ENCODE measurements around the gene ARMH3. TPM values are rescaled to one million over a fixed set of nuclear protein-coding genes. Genes with fewer than 3 reads are reported as not detected.

The ARMH3 gene
- total and polyA plus RNA-seq, 3 experiments from 2014 or later: 23.1 to 25.7 (median 25.1) TPM

DNA sequence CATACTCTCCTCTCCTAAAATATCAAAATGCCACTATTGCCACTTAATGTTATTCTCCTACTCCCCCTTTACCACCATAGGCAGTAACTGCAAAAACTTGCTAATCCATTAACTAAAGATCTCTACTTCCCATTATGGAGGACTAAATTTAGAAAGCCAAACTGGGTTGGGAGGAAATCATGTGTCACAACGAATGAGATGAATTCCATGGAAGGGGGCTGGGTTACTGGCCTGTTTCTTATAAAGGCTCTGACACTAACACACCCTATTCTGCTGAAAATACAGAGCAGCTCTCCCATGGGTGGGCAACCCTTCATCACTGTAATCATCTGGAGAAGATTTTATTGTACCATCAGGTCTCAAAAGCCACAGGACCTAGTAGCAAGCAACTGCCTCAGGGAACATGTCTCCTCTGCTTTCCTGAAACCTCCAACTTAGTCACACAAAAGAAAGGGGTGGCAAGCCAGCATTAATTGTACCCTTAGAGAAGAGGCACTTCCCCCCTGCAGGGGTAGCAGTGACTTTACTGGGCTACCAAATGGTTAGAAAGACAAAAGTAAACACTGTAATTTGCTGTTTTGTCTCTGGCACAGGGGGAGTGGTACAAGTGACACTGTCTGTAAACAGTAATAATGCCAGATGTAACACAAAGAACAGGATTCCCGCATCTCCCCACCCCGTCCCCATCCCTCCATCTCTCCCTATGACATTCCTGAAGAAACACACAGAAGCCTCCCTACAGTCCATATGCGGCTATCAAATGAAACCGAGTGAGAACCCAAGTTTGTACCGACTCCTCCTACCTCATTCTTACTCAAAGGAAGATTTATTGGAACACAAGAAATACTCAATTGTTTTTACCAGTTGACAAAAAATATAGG is 81.6 kb downstream of the ARMH3 start:
- Mint-ChIP-seq H3K4me3 (peak overlapping the region in 6 of 7 donors; percentile 67 to 83 (median 80)), H3K27me3 (no peaks in the 10 kb centered on the region), H3K4me1 (peaks cover 13 to 30% (median 27%) of the 10 kb centered on the region in 3 donors), H3K9me3 (no peaks in the 10 kb centered on the region), H3K27ac (peak overlapping the region; percentile 44 to 96 (median 90)), H3K36me3 (peaks cover 17 to 70% (median 25%) of the 10 kb centered on the region in 3 donors)
- DNase-seq: no peak
- Histone ChIP-seq H3K27me3 (ENCODE audit: insufficient read depth, low read length, poor library complexity, severe bottlenecking) (no peaks in the 10 kb centered on the region), H3K4me1 (ENCODE audit: insufficient read depth, low read length) (peaks cover 16% of the 10 kb centered on the region), H3K36me3 (ENCODE audit: insufficient read depth, low read length) (peaks cover 8% of the 10 kb centered on the region), H3K27ac (ENCODE audit: low read depth, low read length) (no peak overlapping the region), H3K4me3 (ENCODE audit: low read length) (no peak overlapping the region), H3K9me3 (ENCODE audit: low read length) (no peaks in the 10 kb centered on the region)
- POLR2A ChIA-PET: no interaction called here
- CTCF ChIA-PET: no interaction called here

GRCh38 chr10:101972761-101973160 is 83.2 kb downstream of the ARMH3 start:
- peak overlapping the region in 1 of 7 donors; percentile 67 for H3K4me3 Mint-ChIP-seq
- CTCF ChIA-PET: interaction anchor here (1.5 kb wide), 1 partner anchor 10 kb away, joined by 4 read pairs; no protein-coding TSS in a partner anchor
- peaks cover 20 to 44% (median 33%) of the 10 kb centered on the region in 3 donors for H3K4me1 Mint-ChIP-seq
- Histone ChIP-seq H3K27me3 (ENCODE audit: insufficient read depth, low read length, poor library complexity, severe bottlenecking) (no peaks in the 10 kb centered on the region), H3K4me1 (ENCODE audit: insufficient read depth, low read length) (peaks cover 22% of the 10 kb centered on the region), H3K4me3 (ENCODE audit: low read length) (no peak overlapping the region), H3K27ac (ENCODE audit: low read depth, low read length) (no peak overlapping the region), H3K9me3 (ENCODE audit: low read length) (no peaks in the 10 kb centered on the region), H3K36me3 (ENCODE audit: insufficient read depth, low read length) (peaks cover 11% of the 10 kb centered on the region)
- POLR2A ChIA-PET: no interaction called here
- no peaks in the 10 kb centered on the region for H3K9me3 Mint-ChIP-seq
- no peaks in the 10 kb centered on the region for H3K27me3 Mint-ChIP-seq
- peaks cover 18 to 79% (median 35%) of the 10 kb centered on the region in 3 donors for H3K36me3 Mint-ChIP-seq
- peak overlapping the region in 3 of 8 donors; percentile 8 to 47 (median 32) for H3K27ac Mint-ChIP-seq
- DNase-seq: no peak

- Histone ChIP-seq H3K9me3 (ENCODE audit: low read length) (no peaks in the 10 kb centered on the region), H3K27ac (ENCODE audit: low read depth, low read length) (no peak overlapping the region), H3K4me1 (ENCODE audit: insufficient read depth, low read length) (peaks cover 21% of the 10 kb centered on the region), H3K4me3 (ENCODE audit: low read length) (no peak overlapping the region), H3K27me3 (ENCODE audit: insufficient read depth, low read length, poor library complexity, severe bottlenecking) (no peaks in the 10 kb centered on the region), H3K36me3 (ENCODE audit: insufficient read depth, low read length) (peaks cover 11% of the 10 kb centered on the region)
- ChIA-PET CTCF (no interaction called here), POLR2A (no interaction called here)
- Mint-ChIP-seq H3K27me3 (no peaks in the 10 kb centered on the region), H3K4me1 (peaks cover 20 to 38% (median 29%) of the 10 kb centered on the region in 3 donors), H3K27ac (peak overlapping the region in 2 of 8 donors; percentile 43 to 77), H3K4me3 (peak overlapping the region in 1 of 7 donors; percentile 16), H3K9me3 (no peaks in the 10 kb centered on the region), H3K36me3 (peaks cover 15 to 83% (median 31%) of the 10 kb centered on the region in 3 donors)
- no peak for DNase-seq
Observed at GRCh38 chr10:101969412-101969922, 86.5 kb downstream of the ARMH3 start.

GRCh38 chr10:101968940-101969321 is 87.0 kb downstream of the ARMH3 start:
- H3K27me3 Mint-ChIP-seq: no peaks in the 10 kb centered on the region
- H3K9me3 Mint-ChIP-seq: no peaks in the 10 kb centered on the region
- Histone ChIP-seq H3K36me3 (ENCODE audit: insufficient read depth, low read length) (peaks cover 11% of the 10 kb centered on the region), H3K9me3 (ENCODE audit: low read length) (no peaks in the 10 kb centered on the region), H3K4me1 (ENCODE audit: insufficient read depth, low read length) (peaks cover 16% of the 10 kb centered on the region), H3K27me3 (ENCODE audit: insufficient read depth, low read length, poor library complexity, severe bottlenecking) (no peaks in the 10 kb centered on the region), H3K4me3 (ENCODE audit: low read length) (no peak overlapping the region), H3K27ac (ENCODE audit: low read depth, low read length) (no peak overlapping the region)
- POLR2A ChIA-PET: no interaction called here
- peaks cover 15 to 82% (median 33%) of the 10 kb centered on the region in 3 donors for H3K36me3 Mint-ChIP-seq
- no peak for DNase-seq
- H3K4me3 Mint-ChIP-seq: no peak overlapping the region
- CTCF ChIA-PET: no interaction called here
- no peak overlapping the region for H3K27ac Mint-ChIP-seq
- peaks cover 16 to 32% (median 24%) of the 10 kb centered on the region in 3 donors for H3K4me1 Mint-ChIP-seq

GRCh38 chr10:101968286-101968939 is 87.6 kb downstream of the ARMH3 start:
- no peak for DNase-seq
- Mint-ChIP-seq H3K4me1 (peaks cover 10 to 27% (median 18%) of the 10 kb centered on the region in 3 donors), H3K36me3 (peaks cover 15 to 77% (median 33%) of the 10 kb centered on the region in 3 donors), H3K9me3 (no peaks in the 10 kb centered on the region), H3K27me3 (no peaks in the 10 kb centered on the region), H3K27ac (no peak overlapping the region), H3K4me3 (no peak overlapping the region)
- no peaks in the 10 kb centered on the region for H3K27me3 ChIP-seq (ENCODE audit: insufficient read depth, low read length, poor library complexity, severe bottlenecking)
- ChIA-PET POLR2A (no interaction called here), CTCF (no interaction called here)
- H3K4me1 ChIP-seq (ENCODE audit: insufficient read depth, low read length): peaks cover 11% of the 10 kb centered on the region
- no peak overlapping the region for H3K27ac ChIP-seq (ENCODE audit: low read depth, low read length)
- H3K36me3 ChIP-seq (ENCODE audit: insufficient read depth, low read length): peaks cover 11% of the 10 kb centered on the region
- no peaks in the 10 kb centered on the region for H3K9me3 ChIP-seq (ENCODE audit: low read length)
- H3K4me3 ChIP-seq (ENCODE audit: low read length): no peak overlapping the region

DNA sequence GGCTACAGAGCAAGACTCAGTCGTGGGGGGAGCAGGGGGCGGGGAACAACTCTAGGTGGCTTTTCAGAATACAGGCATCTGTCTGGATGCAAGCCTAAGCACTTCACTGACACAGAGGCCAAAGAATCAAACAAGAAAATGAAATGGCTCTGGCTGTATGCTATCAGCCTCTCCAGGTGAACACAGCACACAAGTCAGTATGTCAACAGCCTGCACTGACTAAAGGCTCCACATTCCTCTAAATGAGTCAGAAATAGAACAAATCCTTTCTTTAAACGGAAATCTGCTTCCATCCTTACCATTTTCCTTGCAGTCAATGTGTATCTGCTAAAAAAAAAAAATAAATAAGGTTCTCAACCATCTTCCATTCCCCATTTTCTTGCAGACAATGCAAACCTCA is 88.3 kb downstream of the ARMH3 start:
- Histone ChIP-seq H3K4me1 (ENCODE audit: insufficient read depth, low read length) (peaks cover 9% of the 10 kb centered on the region), H3K27me3 (ENCODE audit: insufficient read depth, low read length, poor library complexity, severe bottlenecking) (no peaks in the 10 kb centered on the region), H3K4me3 (ENCODE audit: low read length) (no peak overlapping the region), H3K9me3 (ENCODE audit: low read length) (no peaks in the 10 kb centered on the region), H3K27ac (ENCODE audit: low read depth, low read length) (no peak overlapping the region), H3K36me3 (ENCODE audit: insufficient read depth, low read length) (peaks cover 11% of the 10 kb centered on the region)
- ChIA-PET CTCF (no interaction called here), POLR2A (no interaction called here)
- H3K36me3 Mint-ChIP-seq: peaks cover 15 to 74% (median 33%) of the 10 kb centered on the region in 3 donors
- H3K27me3 Mint-ChIP-seq: no peaks in the 10 kb centered on the region
- DNase-seq: no peak
- H3K27ac Mint-ChIP-seq: no peak overlapping the region
- H3K9me3 Mint-ChIP-seq: no peaks in the 10 kb centered on the region
- H3K4me3 Mint-ChIP-seq: no peak overlapping the region
- H3K4me1 Mint-ChIP-seq: peaks cover 8 to 24% (median 16%) of the 10 kb centered on the region in 3 donors

- no peak overlapping the region for H3K27ac ChIP-seq (ENCODE audit: low read depth, low read length)
- Mint-ChIP-seq H3K27me3 (no peaks in the 10 kb centered on the region), H3K4me1 (peaks cover 8 to 24% (median 19%) of the 10 kb centered on the region in 3 donors), H3K36me3 (peaks cover 15 to 72% (median 32%) of the 10 kb centered on the region in 3 donors), H3K4me3 (no peak overlapping the region), H3K27ac (no peak overlapping the region), H3K9me3 (no peaks in the 10 kb centered on the region)
- no peak overlapping the region for H3K4me3 ChIP-seq (ENCODE audit: low read length)
- ChIA-PET POLR2A (no interaction called here), CTCF (interaction anchor here (0.9 kb wide), 1 partner anchor 126 kb away, joined by 4 read pairs; no protein-coding TSS in a partner anchor)
- DNase-seq: no peak
- H3K27me3 ChIP-seq (ENCODE audit: insufficient read depth, low read length, poor library complexity, severe bottlenecking): no peaks in the 10 kb centered on the region
- peaks cover 11% of the 10 kb centered on the region for H3K36me3 ChIP-seq (ENCODE audit: insufficient read depth, low read length)
- no peaks in the 10 kb centered on the region for H3K9me3 ChIP-seq (ENCODE audit: low read length)
- H3K4me1 ChIP-seq (ENCODE audit: insufficient read depth, low read length): peaks cover 9% of the 10 kb centered on the region
Observed at GRCh38 chr10:101967119-101967518, 88.9 kb downstream of the ARMH3 start.

Measured in CD8-positive, alpha-beta memory T cell (primary cell).